HG03354 (cell line): ENCODE measurements around the gene C22orf31.
"Not testable (repeated sequence)": the region's sequence is repeated elsewhere in the genome, so short reads cannot be mapped to it uniquely, and the experiment has no call there.

Experiments used
- ATAC-seq: cut with Tn5 transposase; IDR thresholded peaks from one replicate; pipeline ENCODE4 v1.9.1; 2021; ENCODE audit warnings: mild to moderate bottlenecking; ENCODE audit not compliant: unreplicated experiment, poor library complexity, severe bottlenecking

C22orf31 gene

DNA sequence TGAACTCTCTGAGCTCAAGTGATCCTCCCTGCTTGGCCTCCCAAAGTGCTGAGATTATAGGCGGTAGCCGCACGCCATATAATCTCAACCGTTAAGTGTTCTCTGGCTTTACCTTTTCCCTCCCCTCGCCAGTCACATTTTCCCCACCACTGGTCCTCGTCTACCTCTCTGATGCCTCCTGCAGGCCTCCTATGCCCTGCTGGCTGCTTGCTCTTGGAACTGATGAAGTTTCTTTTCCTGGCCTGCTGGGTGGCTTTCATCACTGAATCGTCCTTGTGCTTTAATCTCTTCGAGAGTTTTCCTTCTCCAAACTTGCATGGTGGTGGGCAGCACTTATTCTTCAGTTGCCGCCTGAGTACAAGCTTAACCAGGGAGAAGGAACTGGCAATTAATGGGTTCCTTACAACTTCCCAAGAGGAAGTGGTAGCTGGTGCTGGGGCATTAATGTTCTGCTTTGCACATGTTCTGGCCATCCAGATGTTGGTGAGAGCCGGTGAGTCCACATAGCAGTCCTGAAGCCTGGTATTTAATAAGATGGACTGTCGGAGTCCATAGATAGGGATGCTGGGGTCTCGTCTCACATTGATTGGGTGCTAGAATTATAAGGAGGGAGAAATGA lies 1.3 kb downstream of the C22orf31 start:
- no peak for ATAC-seq

GRCh38 chr22:29056472-29056871 lies 5.2 kb downstream of the C22orf31 start:
- ATAC-seq = no peak

DNA sequence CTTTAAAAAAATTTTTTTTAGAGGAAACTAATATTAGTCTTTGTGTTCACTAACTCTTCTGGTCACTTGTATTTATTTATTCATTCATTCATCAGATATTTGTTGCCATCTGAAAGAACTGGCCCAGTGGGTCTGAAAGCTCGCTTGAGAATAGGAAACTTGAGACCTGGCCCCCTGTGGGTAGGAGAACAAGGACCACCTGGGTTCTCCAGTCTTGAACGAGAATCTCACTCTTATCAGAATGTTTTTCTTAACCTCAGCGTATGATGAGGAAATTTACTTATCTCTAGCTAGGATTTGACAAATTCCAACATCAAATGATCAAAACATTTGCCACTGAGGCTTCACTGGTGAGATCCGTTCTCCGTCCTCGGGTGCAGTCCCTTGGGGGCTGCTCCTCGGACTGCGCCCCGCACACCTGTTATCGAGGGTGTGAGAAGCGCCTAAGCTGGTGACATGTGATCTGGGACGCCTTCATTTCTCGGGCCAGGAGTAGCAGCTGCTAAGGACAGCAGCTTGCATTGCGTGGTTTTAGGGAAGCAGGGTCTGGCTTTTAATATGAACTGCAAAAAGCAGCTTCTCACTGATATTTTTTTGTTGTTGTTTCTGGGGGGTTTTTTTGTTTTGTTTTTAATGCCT lies 6.3 kb downstream of the C22orf31 start:
- ATAC-seq = no peak

DNA sequence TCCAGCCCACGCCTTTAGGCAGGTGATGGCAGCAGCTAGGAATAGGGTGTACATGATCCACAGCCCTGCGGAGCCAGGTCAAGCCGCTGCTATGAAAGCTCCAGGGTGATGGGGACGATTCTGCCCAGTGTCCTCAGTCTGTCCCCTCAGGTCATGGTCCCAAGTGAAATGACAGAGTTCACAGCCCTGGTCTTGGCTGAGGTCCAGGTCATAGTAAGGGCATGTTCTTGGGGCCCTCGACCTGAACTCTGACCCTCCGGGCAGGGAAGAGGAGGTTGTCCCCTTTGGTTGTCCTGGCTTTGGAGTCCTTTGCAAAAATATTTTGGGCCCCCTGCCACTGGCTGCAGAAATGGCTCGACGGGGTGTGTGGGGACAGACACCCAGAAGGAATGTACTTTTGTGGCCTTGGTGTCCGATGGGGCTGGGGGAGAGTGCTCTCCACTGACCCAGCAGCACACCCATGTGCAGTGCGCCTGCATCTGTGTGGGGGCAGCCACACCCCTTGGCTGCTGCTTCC lies 7.3 kb downstream of the C22orf31 start:
- ATAC-seq = no peak

GRCh38 chr22:29053048-29053702 lies 8.5 kb downstream of the C22orf31 start:
- no peak for ATAC-seq

DNA sequence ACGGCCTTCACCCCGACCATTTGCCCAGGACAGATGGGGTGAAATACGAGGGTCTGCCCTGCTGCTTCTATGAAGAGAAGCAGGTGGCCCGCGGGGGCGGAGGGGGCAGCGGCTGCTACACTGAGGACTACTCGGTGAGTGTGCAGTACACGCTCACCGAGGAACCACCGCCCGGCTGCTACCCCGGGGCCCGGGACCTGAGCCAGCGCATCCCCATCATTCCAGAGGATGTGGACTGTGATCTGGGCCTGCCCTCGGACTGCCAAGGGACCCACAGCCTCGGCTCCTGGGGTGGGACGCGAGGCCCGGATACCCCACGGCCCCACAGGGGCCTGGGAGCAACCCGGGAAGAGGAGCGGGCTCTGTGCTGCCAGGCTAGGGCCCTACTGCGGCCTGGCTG lies 11.2 kb downstream of the C22orf31 start:
- ATAC-seq = no peak

GRCh38 chr22:29049655-29050263 lies 11.9 kb downstream of the C22orf31 start:
- no peak for ATAC-seq

GRCh38 chr22:29048822-29049654 lies 12.6 kb downstream of the C22orf31 start:
- no peak for ATAC-seq

DNA sequence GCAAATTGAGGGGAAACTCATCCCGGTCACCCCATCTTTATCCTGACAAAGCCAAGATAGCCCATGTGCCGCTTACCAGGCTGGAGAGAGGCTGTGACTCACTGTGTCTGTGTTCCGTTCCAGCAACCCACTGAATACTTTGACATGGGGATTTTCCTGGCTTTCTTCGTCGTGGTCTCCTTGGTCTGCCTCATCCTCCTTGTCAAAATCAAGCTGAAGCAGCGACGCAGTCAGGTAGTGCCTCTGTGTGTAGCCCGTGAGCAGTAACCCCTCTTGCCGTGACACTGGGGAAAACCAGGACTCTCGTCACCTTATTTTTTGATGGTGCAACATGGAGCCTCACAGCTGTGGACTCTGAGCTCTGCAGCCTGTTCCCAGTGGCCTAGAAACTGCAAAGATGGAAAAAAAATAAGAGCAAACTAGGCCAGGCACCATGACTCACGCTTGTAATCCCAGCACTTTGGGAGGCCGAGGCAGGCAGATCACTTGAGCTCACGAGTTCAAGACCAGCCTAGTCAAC lies 16.9 kb downstream of the C22orf31 start:
- ATAC-seq = no peak

- no peak for ATAC-seq
Measured at GRCh38 chr22:29043906-29044575, 17.6 kb downstream of the C22orf31 start.

DNA sequence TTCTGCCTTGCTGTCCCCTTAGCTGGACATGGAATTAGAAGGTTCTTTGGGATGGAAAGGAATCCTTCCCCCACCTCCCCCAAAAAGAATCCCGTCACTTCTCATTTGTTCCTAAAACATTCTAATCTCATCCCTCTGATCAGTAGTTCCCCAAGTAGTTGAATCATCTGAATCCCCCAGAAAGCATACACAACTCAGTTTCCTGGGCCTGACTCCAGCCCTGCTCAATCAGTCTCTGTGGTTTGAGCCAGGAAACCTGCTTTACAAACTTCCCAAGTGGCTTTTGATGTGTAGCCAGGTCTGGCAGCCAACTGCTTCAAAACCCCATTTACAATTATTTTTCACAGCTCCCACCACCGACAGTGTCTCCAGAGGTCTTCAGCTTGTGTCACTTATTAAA lies 20.2 kb downstream of the C22orf31 start:
- ATAC-seq = no peak

- ATAC-seq = no peak
Measured at GRCh38 chr22:29040385-29041275, 21.0 kb downstream of the C22orf31 start.

DNA sequence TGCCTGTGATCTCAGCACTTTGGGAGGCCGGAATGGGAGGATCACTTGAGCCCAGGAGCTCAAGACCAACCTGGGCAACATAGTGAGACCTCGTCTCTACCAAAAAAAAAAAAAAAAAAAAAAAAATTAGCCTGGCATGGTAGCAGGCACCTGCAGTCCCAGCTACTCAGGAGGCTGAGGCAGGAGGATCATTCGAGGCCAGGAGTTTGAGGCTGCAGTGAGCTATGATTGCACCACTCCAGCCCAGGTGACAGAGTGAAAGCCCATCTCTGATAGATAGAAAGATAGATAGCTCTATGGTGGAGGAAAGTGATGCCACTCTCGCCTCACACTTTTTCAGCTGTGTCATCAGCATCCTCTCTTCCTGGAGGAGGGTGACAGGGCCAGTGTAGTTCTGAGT lies 21.9 kb downstream of the C22orf31 start:
- not testable (repeated sequence) for ATAC-seq

DNA sequence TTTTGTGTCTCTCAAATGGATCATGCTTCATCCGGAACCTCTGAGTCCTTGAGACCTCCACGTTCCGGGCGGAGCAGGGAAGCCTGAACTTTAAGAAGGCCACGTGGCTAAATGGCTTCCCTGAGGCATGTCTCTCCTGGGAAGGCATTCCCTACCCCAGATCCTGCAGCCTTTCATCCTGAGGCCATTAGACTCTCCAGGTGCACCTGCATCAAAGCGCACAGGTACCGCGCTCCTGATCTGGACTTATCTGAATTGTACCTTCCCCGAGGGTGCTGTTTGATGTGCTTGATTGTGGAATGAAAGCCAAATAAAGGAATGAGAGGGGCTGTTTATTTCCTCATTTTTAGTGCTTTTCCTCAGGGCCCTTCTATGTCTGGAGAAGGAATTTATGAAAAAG lies 22.5 kb downstream of the C22orf31 start:
- no peak for ATAC-seq

- ATAC-seq = no peak
Measured at GRCh38 chr22:29037340-29037932, 24.2 kb downstream of the C22orf31 start.

DNA sequence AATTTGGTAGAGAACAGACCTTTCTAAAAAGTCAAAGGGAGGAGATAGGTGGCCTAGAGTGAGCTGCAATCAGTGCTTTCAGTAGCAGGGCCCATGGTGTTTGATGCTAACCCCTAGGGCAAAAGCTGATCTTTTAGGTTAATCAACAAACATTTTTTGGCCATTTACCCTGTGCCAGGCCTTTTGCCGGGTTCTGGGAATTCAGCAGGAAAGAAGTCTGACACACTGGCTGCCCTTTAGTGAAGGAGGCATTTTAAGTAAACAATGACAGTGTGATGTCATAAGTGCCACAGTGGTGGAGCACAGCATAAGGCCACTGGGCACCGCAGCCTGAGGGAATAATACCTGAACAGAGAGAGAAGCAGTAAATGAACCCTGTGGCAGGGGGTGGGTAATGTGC lies 29.0 kb downstream of the C22orf31 start:
- no peak for ATAC-seq

- no peak for ATAC-seq
Measured at GRCh38 chr22:29032014-29032475, 29.6 kb downstream of the C22orf31 start.
